HEK293T (cell line): ENCODE measurements around the gene TRPC4AP.

Source experiments
- ARNT ChIP-seq: fragments of 450-650 bp; IDR thresholded peaks from 2 replicates; pipeline ENCODE4 v1.6.1; 2017; ENCODE audit warnings: mild to moderate bottlenecking
- BHLHE40 ChIP-seq: fragments of 450-650 bp; IDR thresholded peaks from 2 replicates; pipeline ENCODE4 v1.6.1; 2016; ENCODE audit warnings: mild to moderate bottlenecking, moderate library complexity, borderline replicate concordance
- CTBP1 ChIP-seq: fragments of 450-650 bp; IDR thresholded peaks from 2 replicates; pipeline ENCODE4 v1.6.1; 2016; ENCODE audit warnings: borderline replicate concordance
- ELF4 ChIP-seq: fragments of 450-650 bp; IDR thresholded peaks from 2 replicates; pipeline ENCODE4 v1.6.1; 2017; ENCODE audit warnings: antibody characterized with exemption
- FOXA1 ChIP-seq: fragments of 450-650 bp; IDR thresholded peaks from 2 replicates; pipeline ENCODE4 v1.6.1; 2016; ENCODE audit warnings: mild to moderate bottlenecking
- FOXK2 ChIP-seq: fragments of 450-650 bp; IDR thresholded peaks from 2 replicates; pipeline ENCODE4 v1.6.1; 2016; ENCODE audit warnings: mild to moderate bottlenecking
- FOXM1 ChIP-seq: fragments of 450-650 bp; IDR thresholded peaks from 2 replicates; pipeline ENCODE4 v1.6.1; 2017; ENCODE audit warnings: mild to moderate bottlenecking, borderline replicate concordance
- SP1 ChIP-seq: fragments of 450-650 bp; IDR thresholded peaks from 2 replicates; pipeline ENCODE4 v1.6.1; 2017
- SUZ12 ChIP-seq: fragments of 450-650 bp; IDR thresholded peaks from 2 replicates; pipeline ENCODE4 v1.6.1; 2016; ENCODE audit warnings: mild to moderate bottlenecking
- TARDBP ChIP-seq: fragments of 450-650 bp; IDR thresholded peaks from 2 replicates; pipeline ENCODE4 v1.6.1; 2016

DNA sequence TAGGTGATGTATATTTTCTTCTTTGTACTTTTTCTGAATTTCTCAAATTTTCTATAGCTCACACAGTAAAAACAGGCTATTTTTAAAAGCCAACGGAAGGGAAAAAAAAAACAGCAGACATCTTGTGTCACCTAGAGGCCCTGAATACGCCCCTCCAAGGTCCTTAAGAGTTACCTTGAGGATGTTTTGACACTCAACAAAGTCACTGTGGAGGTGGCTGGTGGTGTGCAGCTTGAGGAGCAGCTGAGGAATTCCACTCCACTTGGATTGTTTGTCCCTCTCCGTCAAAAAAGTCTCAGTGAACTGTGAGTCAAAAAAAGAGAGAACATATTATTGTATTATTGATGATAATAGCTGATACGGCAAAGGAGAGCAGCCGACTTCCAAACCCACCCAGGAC lies 14.7 kb downstream of the TRPC4AP start:
- TF ChIP-seq FOXK2 = no peak
- TF ChIP-seq SP1 = no peak
- no peak for TF ChIP-seq FOXA1
- no peak for TF ChIP-seq ARNT
- TF ChIP-seq CTBP1 = no peak
- TF ChIP-seq FOXM1 = no peak
- no peak for TF ChIP-seq ELF4
- TF ChIP-seq BHLHE40 = no peak
- no peak for TF ChIP-seq SUZ12
- no peak for TF ChIP-seq TARDBP
